Measurements from ENCODE around the gene BRAP.
"Not testable (repeated sequence)": the region's sequence is repeated elsewhere in the genome, so short reads cannot be mapped to it uniquely, and the experiment has no call there.

Gene BRAP

DNA sequence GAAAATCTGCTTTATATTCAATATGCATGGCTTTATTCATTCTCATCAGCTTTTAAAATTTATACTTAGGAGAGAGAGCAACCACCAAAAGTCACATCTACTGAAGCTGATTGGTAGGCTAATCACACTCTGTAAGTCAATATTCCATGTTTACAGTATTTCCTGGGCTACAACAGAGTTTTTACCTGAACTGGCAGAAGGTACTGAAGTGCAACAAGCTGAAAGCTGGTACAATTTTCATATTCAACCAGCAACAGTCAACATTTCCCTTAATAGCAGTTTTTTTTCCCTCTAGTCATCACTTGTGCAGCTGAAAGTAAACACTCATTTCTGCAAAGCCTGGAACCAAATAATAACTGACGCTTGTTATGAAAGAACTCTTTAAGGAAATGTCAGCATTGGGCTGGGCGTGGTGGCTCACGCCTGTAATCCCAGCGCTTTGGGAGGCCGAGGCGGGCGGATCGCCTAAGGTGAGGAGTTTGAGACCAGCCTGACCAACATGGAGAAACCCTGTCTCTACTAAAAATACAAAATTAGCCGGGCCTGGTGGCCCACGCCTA lies 12.9 kb downstream of the BRAP start:
- DNase-seq = no peak

DNA sequence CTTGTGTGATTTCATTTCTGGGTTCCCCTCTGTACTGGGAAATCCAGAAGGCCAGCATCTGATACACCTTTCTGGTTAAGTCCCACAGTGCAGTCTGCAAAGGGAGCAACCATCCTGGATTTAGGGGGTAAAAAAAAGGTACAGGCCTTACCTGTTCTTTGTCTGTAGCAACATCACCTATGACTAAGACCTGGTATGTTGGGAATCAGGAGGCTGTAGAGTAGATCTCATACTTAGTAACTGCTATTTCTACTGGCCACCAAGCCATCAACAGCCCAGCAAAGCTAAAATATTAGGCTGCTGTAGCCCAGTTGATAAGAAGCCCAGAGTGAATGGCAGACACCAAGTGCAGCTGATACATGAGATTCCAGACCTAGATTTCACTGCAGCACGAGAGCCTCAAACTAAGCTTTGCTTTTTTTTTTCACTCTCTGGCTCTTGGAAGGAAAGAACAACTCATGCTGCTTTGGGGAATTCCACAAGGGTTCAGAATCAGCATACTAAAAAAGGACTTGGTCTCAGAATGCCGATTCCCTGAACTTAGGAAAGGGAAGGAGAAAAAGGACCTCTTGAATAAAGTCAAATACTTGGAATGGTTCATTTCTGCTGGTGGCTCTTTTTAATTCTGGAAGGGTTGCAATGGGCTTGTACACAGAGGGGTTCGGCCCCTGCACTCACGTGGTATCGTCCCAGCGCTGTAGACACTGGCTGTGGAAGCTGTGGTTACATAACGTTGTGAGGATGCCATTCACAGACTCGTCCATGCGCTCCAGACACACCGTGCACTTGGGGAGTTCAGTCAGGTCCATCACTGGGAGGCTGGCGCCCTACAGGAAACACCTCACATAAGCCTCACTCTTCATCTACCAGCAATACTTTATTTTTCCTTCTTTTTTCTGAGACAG lies 20.5 kb downstream of the BRAP start:
- no peak for DNase-seq

- no peak for DNase-seq
Measured at GRCh38 chr12:111664499-111664898, 21.3 kb downstream of the BRAP start.

DNA sequence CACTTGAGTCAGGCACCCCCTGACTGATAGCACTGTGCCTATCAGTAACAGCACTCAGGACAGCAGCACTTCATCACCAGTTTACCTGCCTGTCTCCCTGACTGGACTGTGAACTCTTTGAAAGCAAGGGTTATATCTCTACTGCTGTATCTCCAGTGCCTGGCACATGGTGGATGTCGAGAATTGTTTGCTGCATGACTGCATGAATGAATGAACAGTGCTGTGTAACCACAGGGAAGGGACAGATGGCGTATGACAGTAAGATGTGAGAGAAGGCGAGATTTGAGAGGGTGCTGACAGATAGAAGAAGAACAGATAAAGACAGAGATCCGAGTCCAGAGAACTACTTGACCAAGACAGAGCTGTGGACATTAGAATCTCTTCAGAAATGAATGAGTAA lies 29.7 kb downstream of the BRAP start:
- no peak for DNase-seq

GRCh38 chr12:111655356-111655755 lies 30.4 kb downstream of the BRAP start:
- no peak for DNase-seq

GRCh38 chr12:111653596-111653995 lies 32.2 kb downstream of the BRAP start:
- no peak for DNase-seq

GRCh38 chr12:111652530-111652929 lies 33.2 kb downstream of the BRAP start:
- DNase-seq = not testable (repeated sequence)

DNA sequence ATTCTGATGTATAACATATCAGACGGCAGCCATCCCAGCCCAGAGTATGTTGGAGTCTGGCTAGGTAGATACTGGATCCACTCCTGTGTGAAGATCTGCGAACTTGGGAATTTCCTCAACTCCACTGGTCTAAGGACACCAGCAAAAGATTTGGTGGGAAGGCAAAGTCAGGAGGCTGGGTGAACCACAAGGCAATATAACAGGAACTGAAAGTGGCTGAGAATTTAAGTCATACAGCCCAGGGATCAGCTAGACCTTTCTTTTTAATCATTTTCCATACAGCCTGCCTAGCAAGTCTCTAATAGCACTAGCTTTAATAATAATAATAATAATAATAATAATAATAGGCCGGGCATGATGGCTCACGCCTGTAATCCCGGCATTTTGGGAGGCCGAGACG lies 34.8 kb downstream of the BRAP start:
- no peak for DNase-seq

- DNase-seq = no peak
Measured at GRCh38 chr12:111645433-111645832, 40.3 kb downstream of the BRAP start.

DNA sequence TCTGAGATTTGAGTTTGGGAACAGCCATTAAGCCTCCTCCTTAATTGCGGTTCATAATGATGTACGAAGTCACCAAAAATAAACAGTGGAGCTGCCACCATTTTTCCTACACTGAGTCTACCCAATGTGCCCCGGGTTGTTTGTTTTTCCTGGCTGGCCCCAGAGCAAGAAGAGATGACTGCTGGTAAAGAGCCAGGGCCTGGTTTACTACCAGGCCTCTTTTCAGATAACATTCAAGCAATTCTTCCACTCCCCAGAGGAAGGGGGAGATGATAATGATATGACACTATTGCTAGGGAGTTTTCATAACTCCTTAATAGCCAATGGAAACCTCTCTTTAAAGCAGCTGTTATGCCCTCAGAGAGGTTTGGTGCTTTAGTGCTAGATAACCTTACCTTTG lies 42.3 kb downstream of the BRAP start:
- DNase-seq = no peak

- no peak for DNase-seq
Measured at GRCh38 chr12:111642681-111643426, 42.9 kb downstream of the BRAP start.

- no peak for DNase-seq
Measured at GRCh38 chr12:111640506-111640905, 45.2 kb downstream of the BRAP start.

- no peak for DNase-seq
Measured at GRCh38 chr12:111638556-111638955, 47.2 kb downstream of the BRAP start.

GRCh38 chr12:111636209-111636945 lies 49.4 kb downstream of the BRAP start:
- DNase-seq = no peak

DNA sequence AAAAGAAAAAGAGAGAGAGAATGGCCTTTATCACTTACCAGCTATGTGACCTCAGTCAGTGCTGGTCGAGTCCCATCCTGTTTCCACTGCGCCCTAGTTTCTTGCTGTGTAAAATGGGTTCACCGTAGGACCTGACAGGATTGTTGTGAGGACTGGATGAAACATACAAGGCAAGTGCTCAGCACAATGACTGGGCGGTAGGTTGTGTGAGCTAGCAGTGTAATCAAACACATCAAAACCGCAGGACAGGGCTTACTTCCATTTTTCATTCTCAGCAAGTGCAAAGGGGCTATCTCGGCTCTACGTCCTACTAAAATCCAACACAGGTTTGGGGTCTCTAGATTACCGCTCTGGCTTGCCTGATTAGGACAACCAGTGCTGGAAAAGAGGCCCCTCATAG lies 50.2 kb downstream of the BRAP start:
- DNase-seq = no peak

- DNase-seq = no peak
Measured at GRCh38 chr12:111628505-111629260, 57.1 kb downstream of the BRAP start.

DNA sequence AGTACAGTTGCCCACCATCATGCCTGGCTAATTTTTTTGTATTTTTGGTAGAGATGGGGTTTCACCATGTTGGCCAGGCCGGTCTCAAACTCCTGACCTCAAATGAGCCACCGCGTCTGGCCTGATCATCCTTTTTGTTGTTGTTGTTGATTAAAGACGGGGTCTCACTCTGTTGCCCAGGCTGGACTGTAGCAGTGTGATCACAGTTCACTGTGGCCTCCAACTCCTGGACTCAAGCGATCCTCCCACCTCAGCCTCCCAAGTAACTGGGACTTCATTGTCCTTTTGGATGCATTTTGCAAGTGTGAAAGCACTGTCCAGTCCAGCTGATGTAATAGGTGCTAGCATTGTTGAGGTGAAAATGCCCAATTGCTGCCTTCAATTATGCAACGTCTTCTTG lies 59.5 kb downstream of the BRAP start:
- no peak for DNase-seq

GRCh38 chr12:111624540-111624939 lies 61.2 kb downstream of the BRAP start:
- no peak for DNase-seq

DNA sequence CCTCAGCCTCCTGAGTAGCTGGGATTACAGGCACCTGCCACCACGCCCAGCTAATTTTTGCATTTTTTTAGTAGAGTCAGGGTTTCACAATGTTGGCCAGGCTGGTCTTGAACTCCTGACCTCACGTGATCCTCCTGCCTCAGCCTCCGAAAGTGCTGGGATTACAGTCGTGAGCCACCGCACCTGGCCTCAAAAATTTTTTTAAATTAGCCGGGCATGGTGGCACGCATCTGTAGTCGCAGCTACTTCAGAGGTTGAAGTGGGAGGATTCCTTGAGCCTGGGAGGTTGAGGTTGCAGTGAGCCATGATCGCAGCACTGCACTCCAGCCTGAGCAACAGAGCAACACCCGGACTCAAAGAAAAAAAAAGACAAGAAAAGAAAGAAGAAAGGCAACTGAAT lies 67.9 kb downstream of the BRAP start:
- not testable (repeated sequence) for DNase-seq

GRCh38 chr12:111616177-111616623 lies 69.6 kb downstream of the BRAP start:
- DNase-seq = no peak

- no peak for DNase-seq
Measured at GRCh38 chr12:111607239-111607638, 78.5 kb downstream of the BRAP start.

DNA sequence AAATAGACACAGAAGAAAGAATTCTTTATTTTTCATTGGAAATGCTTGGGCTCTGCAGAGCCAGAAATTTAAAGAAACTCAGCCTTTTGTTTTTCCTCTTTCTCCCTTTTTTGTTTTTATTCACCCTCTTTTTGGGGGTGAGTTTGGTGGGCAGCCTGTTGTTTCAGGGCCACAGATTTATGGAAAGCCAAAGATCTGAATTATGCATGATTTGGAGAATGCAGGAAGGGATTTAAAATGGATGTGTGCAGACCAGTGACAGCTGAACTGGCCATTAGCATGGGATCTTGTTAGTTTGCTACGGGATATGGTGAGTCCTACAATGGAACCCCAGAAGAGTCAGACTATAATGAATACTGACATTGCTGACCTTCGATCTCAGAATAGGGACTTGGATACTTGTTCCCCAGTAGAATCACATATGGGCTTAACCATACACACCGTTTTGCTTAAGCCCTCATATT lies 79.0 kb downstream of the BRAP start:
- DNase-seq = no peak

Data from NCI-H1436 treated with DMSO at 0.1 percent for 48 hours (cell line).